ENCODE measurements around the gene PHF20. TPM values are rescaled to one million over a fixed set of nuclear protein-coding genes. Genes with fewer than 3 reads are reported as not detected.

The PHF20 gene
- total and polyA plus RNA-seq, 2 of the 8 experiments (the other 6 are each of a cell fraction or from before 2014, with no cell fraction given): 25.6 to 70.1 TPM

DNA sequence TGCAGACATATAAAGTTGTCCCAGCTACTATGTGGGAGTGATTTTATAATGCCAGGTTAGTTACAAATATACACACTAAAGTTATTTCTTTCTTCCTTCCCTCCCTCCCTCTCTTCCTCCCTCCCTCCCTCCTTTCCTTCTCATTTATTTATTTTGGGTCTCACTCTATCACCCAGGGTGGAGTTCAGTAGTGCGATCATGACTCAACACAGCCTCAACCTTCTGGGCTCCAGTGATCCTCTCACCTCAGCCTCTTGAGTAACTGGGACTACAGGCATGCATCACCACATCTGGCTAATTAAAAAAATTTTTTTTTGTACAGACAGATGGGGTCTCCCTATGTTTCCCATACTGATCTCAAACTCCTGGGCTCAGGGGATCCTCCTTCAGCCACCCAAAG is 59.2 kb downstream of the PHF20 start:
- WGBS, 2 experiments (ENCODE audit: extremely low coverage in 1 of 2, insufficient coverage in 1 of 2, insufficient read length in 1 of 2, insufficient replicate concordance in 2 of 2, low coverage in 1 of 2, low lambda C conversion rate in 2 of 2, missing lambda C conversion rate in 1 of 2): 100% methylated on average over 1 of the region's 1 CpG; no CpG with 5 or more reads in 1 of the 2 experiments
- H3K23me2 ChIP-seq (ENCODE audit: low read depth, low read length): no peaks in the 10 kb centered on the region
- no peak for TF ChIP-seq SP4 (IDR thresholded peaks at IDR 0.05; ENCODE audit: low read length)
- TF ChIP-seq NRF1 (IDR thresholded peaks at IDR 0.05; ENCODE audit: low read depth, low read length): no peak
- no peak for TF ChIP-seq GABPA (IDR thresholded peaks at IDR 0.05; ENCODE audit: borderline replicate concordance, insufficient read depth, low read length)
- H2BK15ac ChIP-seq (ENCODE audit: low read length): no peak overlapping the region
- no peaks in the 10 kb centered on the region for H3K79me1 ChIP-seq (ENCODE audit: low read depth, low read length)
- H3K14ac ChIP-seq (ENCODE audit: insufficient read length): no peak overlapping the region
- no peak overlapping the region for H3K9ac ChIP-seq (replicated peaks in 1 of 4; ENCODE audit: extremely low read depth in 1 of 4, low read depth in 3 of 4, low read length in 3 of 4)
- no peak for FAIRE-seq
- H2BK12ac ChIP-seq (ENCODE audit: low read depth, low read length): no peak overlapping the region
- no peak overlapping the region for H3K18ac ChIP-seq (ENCODE audit: extremely low read depth, low read length)
- H3K27ac ChIP-seq (ENCODE audit: low read depth, low read length): no peak overlapping the region
- no peak overlapping the region for H3K4me3 ChIP-seq (ENCODE audit: extremely low read depth in 1 of 4, insufficient read depth in 2 of 4, low read depth in 3 of 4, low read length in 4 of 4)
- no peak for DNase-seq (ENCODE audit: low read depth in 1 of 2, low spot score in 2 of 2)
- no peak overlapping the region for H4K5ac ChIP-seq (ENCODE audit: insufficient read length, low read depth, low read length)
- H3K4ac ChIP-seq (replicated peaks; ENCODE audit: insufficient read length, low read depth, low read length): no peak overlapping the region
- no peak overlapping the region for H2BK5ac ChIP-seq (ENCODE audit: low read depth, low read length)
- no peak overlapping the region for H2AK5ac ChIP-seq (ENCODE audit: low read depth, low read length)
- no peak overlapping the region for H4K8ac ChIP-seq (ENCODE audit: extremely low read depth, insufficient read depth, low read length)
- H2BK120ac ChIP-seq (replicated peaks; ENCODE audit: low read depth, low read length): no peak overlapping the region
- no peak overlapping the region for H3K23ac ChIP-seq (ENCODE audit: insufficient read length)
- CTCF ChIA-PET (ENCODE audit: partially characterized antibody): interaction anchor here (0.7 kb wide), 1 partner anchor 37 kb away, joined by 3 read pairs; no protein-coding TSS in a partner anchor
- POLR2A ChIA-PET (ENCODE audit: partially characterized antibody): interaction anchor here (1.0 kb wide), 1 partner anchor 21 kb away, joined by 3 read pairs; no protein-coding TSS in a partner anchor
- no peaks in the 10 kb centered on the region for H3K4me1 ChIP-seq (replicated peaks in 1 of 4; ENCODE audit: control insufficient read depth in 3 of 4, insufficient read depth in 4 of 4, low read length in 3 of 4)
- H3K9me3 ChIP-seq (ENCODE audit: insufficient read depth in 2 of 2, low read depth in 1 of 2, low read length in 1 of 2): no peaks in the 10 kb centered on the region
- no peaks in the 10 kb centered on the region for H3K27me3 ChIP-seq (replicated peaks in 1 of 4; ENCODE audit: control insufficient read depth in 3 of 4, extremely low read depth in 1 of 4, insufficient read depth in 3 of 4, low read length in 3 of 4)
- H2BK20ac ChIP-seq (ENCODE audit: low read length): no peak overlapping the region
- H2AFZ ChIP-seq (ENCODE audit: low read length): no peak overlapping the region
- no peaks in the 10 kb centered on the region for H3K36me3 ChIP-seq (ENCODE audit: control insufficient read depth in 2 of 4, insufficient read depth in 4 of 4, low read length in 3 of 4)
- H3K79me2 ChIP-seq (ENCODE audit: control insufficient read depth in 1 of 2, insufficient read depth in 2 of 2, low read length in 2 of 2): peaks cover 0 to 22% of the 10 kb centered on the region in 2 experiments; a peak in 2 of 4 replicates
- H4K20me1 ChIP-seq (replicated peaks in 1 of 2; ENCODE audit: control insufficient read depth in 1 of 2, insufficient read depth in 2 of 2, low read length in 2 of 2): peaks cover 0 to 2% of the 10 kb centered on the region in 2 experiments
- H3K4me2 ChIP-seq (ENCODE audit: insufficient read depth in 1 of 2, low read depth in 2 of 2, low read length in 2 of 2): no peak overlapping the region
- H4K91ac ChIP-seq (replicated peaks; ENCODE audit: insufficient read length, low read length): no peak overlapping the region
- H3K56ac ChIP-seq (replicated peaks; ENCODE audit: insufficient read length, low read depth, low read length): no peak overlapping the region
